ENCODE results near the gene TENM3. TPM values are rescaled to one million over a fixed set of nuclear protein-coding genes. Genes with fewer than 3 reads are reported as not detected.
A peak's percentile ranks its signal among the peaks of the same experiment; 100 is the strongest.

The TENM3 gene
- total and polyA plus RNA-seq, 4 donors, result 0.05 to 5.5 (median 1.1) TPM; not detected in 1

- Histone ChIP-seq H3K36me3 (ENCODE audit: control insufficient read depth in 1 of 2, insufficient read depth in 2 of 2, low read length in 1 of 2) (no peaks in the 10 kb centered on the region), H3K4me1 (ENCODE audit: control insufficient read depth in 1 of 2, insufficient read depth in 2 of 2, low read length in 2 of 2) (no peaks in the 10 kb centered on the region), H3K9me3 (ENCODE audit: control insufficient read depth, low read length) (no peaks in the 10 kb centered on the region), H3K27ac (ENCODE audit: low read depth in 1 of 2, low read length in 2 of 2) (no peak overlapping the region), H3K4me3 (ENCODE audit: low read length in 2 of 2) (no peak overlapping the region), H3K27me3 (ENCODE audit: control insufficient read depth in 1 of 2, insufficient read depth in 2 of 2, low read length in 1 of 2) (no peaks in the 10 kb centered on the region)
- intact Hi-C loops (cut with DNase I), result no loop called here
- ATAC-seq (ENCODE audit: low FRiP score) (no peak), DNase-seq (no peak)
- 65 to 68% methylated on average over 6 of the region's 6 CpGs for WGBS, 2 donors
These were observed 552.4 kb downstream of the TENM3 start for GRCh38 chr4:182795446-182796238.

GRCh38 chr4:182799515-182800215 lies 556.5 kb downstream of the TENM3 start:
- H3K27ac ChIP-seq (ENCODE audit: low read depth in 1 of 2, low read length in 2 of 2), result no peak overlapping the region
- H3K9me3 ChIP-seq (ENCODE audit: control insufficient read depth, low read length), result no peaks in the 10 kb centered on the region
- H3K27me3 ChIP-seq (ENCODE audit: control insufficient read depth in 1 of 2, insufficient read depth in 2 of 2, low read length in 1 of 2), result no peaks in the 10 kb centered on the region
- H3K4me3 ChIP-seq (ENCODE audit: low read length in 2 of 2), result no peak overlapping the region
- 94% methylated on average over 85 of the region's 85 CpGs for WGBS, 2 donors
- DNase-seq, result no peak
- H3K4me1 ChIP-seq (ENCODE audit: control insufficient read depth in 1 of 2, insufficient read depth in 2 of 2, low read length in 2 of 2), result no peaks in the 10 kb centered on the region
- ATAC-seq (ENCODE audit: low FRiP score), result peak; percentile 46
- H3K36me3 ChIP-seq (ENCODE audit: control insufficient read depth in 1 of 2, insufficient read depth in 2 of 2, low read length in 1 of 2), result no peaks in the 10 kb centered on the region
- intact Hi-C loops (cut with DNase I), result no loop called here

GRCh38 chr4:182800216-182800515 lies 557.0 kb downstream of the TENM3 start:
- no peak for ATAC-seq (ENCODE audit: low FRiP score)
- no peak for DNase-seq
- 91% methylated on average over 29 of the region's 29 CpGs for WGBS, 2 donors
- intact Hi-C loops (cut with DNase I), result no loop called here
- Histone ChIP-seq H3K9me3 (ENCODE audit: control insufficient read depth, low read length) (no peaks in the 10 kb centered on the region), H3K4me3 (ENCODE audit: low read length in 2 of 2) (no peak overlapping the region), H3K4me1 (ENCODE audit: control insufficient read depth in 1 of 2, insufficient read depth in 2 of 2, low read length in 2 of 2) (no peaks in the 10 kb centered on the region), H3K36me3 (ENCODE audit: control insufficient read depth in 1 of 2, insufficient read depth in 2 of 2, low read length in 1 of 2) (no peaks in the 10 kb centered on the region), H3K27me3 (ENCODE audit: control insufficient read depth in 1 of 2, insufficient read depth in 2 of 2, low read length in 1 of 2) (no peaks in the 10 kb centered on the region), H3K27ac (ENCODE audit: low read depth in 1 of 2, low read length in 2 of 2) (no peak overlapping the region)

- no peak for DNase-seq
- 55 to 68% methylated on average over 15 of the region's 15 CpGs for WGBS, 2 donors
- Histone ChIP-seq H3K4me3 (ENCODE audit: low read length in 2 of 2) (no peak overlapping the region), H3K9me3 (ENCODE audit: control insufficient read depth, low read length) (no peaks in the 10 kb centered on the region), H3K36me3 (ENCODE audit: control insufficient read depth in 1 of 2, insufficient read depth in 2 of 2, low read length in 1 of 2) (no peaks in the 10 kb centered on the region), H3K27ac (ENCODE audit: low read depth in 1 of 2, low read length in 2 of 2) (no peak overlapping the region), H3K27me3 (ENCODE audit: control insufficient read depth in 1 of 2, insufficient read depth in 2 of 2, low read length in 1 of 2) (no peaks in the 10 kb centered on the region), H3K4me1 (ENCODE audit: control insufficient read depth in 1 of 2, insufficient read depth in 2 of 2, low read length in 2 of 2) (no peaks in the 10 kb centered on the region)
- ATAC-seq (ENCODE audit: low FRiP score), result no peak
- intact Hi-C loops (cut with DNase I), result no loop called here
These were observed 558.4 kb downstream of the TENM3 start for GRCh38 chr4:182801636-182802035.

GRCh38 chr4:182802621-182803020 lies 559.4 kb downstream of the TENM3 start:
- no peaks in the 10 kb centered on the region for H3K36me3 ChIP-seq (ENCODE audit: control insufficient read depth in 1 of 2, insufficient read depth in 2 of 2, low read length in 1 of 2)
- DNase-seq (no peak), ATAC-seq (ENCODE audit: low FRiP score) (no peak)
- no peak overlapping the region for H3K27ac ChIP-seq (ENCODE audit: low read depth in 1 of 2, low read length in 2 of 2)
- H3K4me1 ChIP-seq (ENCODE audit: control insufficient read depth in 1 of 2, insufficient read depth in 2 of 2, low read length in 2 of 2), result no peaks in the 10 kb centered on the region
- H3K27me3 ChIP-seq (ENCODE audit: control insufficient read depth in 1 of 2, insufficient read depth in 2 of 2, low read length in 1 of 2), result no peaks in the 10 kb centered on the region
- H3K9me3 ChIP-seq (ENCODE audit: control insufficient read depth, low read length), result no peaks in the 10 kb centered on the region
- intact Hi-C loops (cut with DNase I), result no loop called here
- no peak overlapping the region for H3K4me3 ChIP-seq (ENCODE audit: low read length in 2 of 2)

GRCh38 chr4:182803235-182803634 lies 560.0 kb downstream of the TENM3 start:
- H3K36me3 ChIP-seq (ENCODE audit: control insufficient read depth in 1 of 2, insufficient read depth in 2 of 2, low read length in 1 of 2), result no peaks in the 10 kb centered on the region
- DNase-seq, result no peak
- intact Hi-C loops (cut with DNase I), result no loop called here

GRCh38 chr4:182804131-182804530 lies 560.9 kb downstream of the TENM3 start:
- H3K4me1 ChIP-seq (ENCODE audit: control insufficient read depth in 1 of 2, insufficient read depth in 2 of 2, low read length in 2 of 2), result no peaks in the 10 kb centered on the region
- no peak overlapping the region for H3K27ac ChIP-seq (ENCODE audit: low read depth in 1 of 2, low read length in 2 of 2)
- DNase-seq (no peak), ATAC-seq (ENCODE audit: low FRiP score) (no peak)
- no peaks in the 10 kb centered on the region for H3K27me3 ChIP-seq (ENCODE audit: control insufficient read depth in 1 of 2, insufficient read depth in 2 of 2, low read length in 1 of 2)
- no peaks in the 10 kb centered on the region for H3K36me3 ChIP-seq (ENCODE audit: control insufficient read depth in 1 of 2, insufficient read depth in 2 of 2, low read length in 1 of 2)
- H3K4me3 ChIP-seq (ENCODE audit: low read length in 2 of 2), result no peak overlapping the region
- WGBS, 2 donors, result 89 to 92% methylated on average over 8 of the region's 8 CpGs
- intact Hi-C loops (cut with DNase I), result no loop called here
- no peaks in the 10 kb centered on the region for H3K9me3 ChIP-seq (ENCODE audit: control insufficient read depth, low read length)

More at GRCh38 chr4:182803235-182803634, 560.0 kb downstream of the TENM3 start:
- ATAC-seq (ENCODE audit: low FRiP score), result no peak
- no peaks in the 10 kb centered on the region for H3K27me3 ChIP-seq (ENCODE audit: control insufficient read depth in 1 of 2, insufficient read depth in 2 of 2, low read length in 1 of 2)
- H3K4me3 ChIP-seq (ENCODE audit: low read length in 2 of 2), result no peak overlapping the region
- H3K9me3 ChIP-seq (ENCODE audit: control insufficient read depth, low read length), result no peaks in the 10 kb centered on the region
- 89% methylated on average over 6 of the region's 6 CpGs for WGBS, 2 donors
- H3K4me1 ChIP-seq (ENCODE audit: control insufficient read depth in 1 of 2, insufficient read depth in 2 of 2, low read length in 2 of 2), result no peaks in the 10 kb centered on the region
- H3K27ac ChIP-seq (ENCODE audit: low read depth in 1 of 2, low read length in 2 of 2), result no peak overlapping the region

- H3K36me3 ChIP-seq (ENCODE audit: control insufficient read depth in 1 of 2, insufficient read depth in 2 of 2, low read length in 1 of 2), result no peaks in the 10 kb centered on the region
- H3K27ac ChIP-seq (ENCODE audit: low read depth in 1 of 2, low read length in 2 of 2), result no peak overlapping the region
- 91 to 95% methylated on average over 9 of the region's 9 CpGs for WGBS, 2 donors
- H3K4me1 ChIP-seq (ENCODE audit: control insufficient read depth in 1 of 2, insufficient read depth in 2 of 2, low read length in 2 of 2), result no peaks in the 10 kb centered on the region
- H3K27me3 ChIP-seq (ENCODE audit: control insufficient read depth in 1 of 2, insufficient read depth in 2 of 2, low read length in 1 of 2), result no peaks in the 10 kb centered on the region
- H3K4me3 ChIP-seq (ENCODE audit: low read length in 2 of 2), result no peak overlapping the region
- no peak for DNase-seq
- ATAC-seq (ENCODE audit: low FRiP score), result no peak
- intact Hi-C loops (cut with DNase I), result loop anchor here (5.0 kb wide), 2 partner anchors 323 to 328 kb away; no protein-coding TSS in a partner anchor
- H3K9me3 ChIP-seq (ENCODE audit: control insufficient read depth, low read length), result no peaks in the 10 kb centered on the region
These were observed 562.1 kb downstream of the TENM3 start for GRCh38 chr4:182805321-182805720.

- no peaks in the 10 kb centered on the region for H3K27me3 ChIP-seq (ENCODE audit: control insufficient read depth in 1 of 2, insufficient read depth in 2 of 2, low read length in 1 of 2)
- ATAC-seq (ENCODE audit: low FRiP score) (no peak), DNase-seq (no peak)
- no peak overlapping the region for H3K4me3 ChIP-seq (ENCODE audit: low read length in 2 of 2)
- H3K27ac ChIP-seq (ENCODE audit: low read depth in 1 of 2, low read length in 2 of 2), result no peak overlapping the region
- no peaks in the 10 kb centered on the region for H3K36me3 ChIP-seq (ENCODE audit: control insufficient read depth in 1 of 2, insufficient read depth in 2 of 2, low read length in 1 of 2)
- intact Hi-C loops (cut with DNase I), result loop anchor here (5.0 kb wide), 2 partner anchors 323 to 328 kb away; no protein-coding TSS in a partner anchor
- no peaks in the 10 kb centered on the region for H3K9me3 ChIP-seq (ENCODE audit: control insufficient read depth, low read length)
- WGBS, 2 donors, result 56 to 69% methylated on average over 11 to 13 of the region's 13 CpGs
- no peaks in the 10 kb centered on the region for H3K4me1 ChIP-seq (ENCODE audit: control insufficient read depth in 1 of 2, insufficient read depth in 2 of 2, low read length in 2 of 2)
These were observed 562.5 kb downstream of the TENM3 start for GRCh38 chr4:182805750-182806149.

All from aorta (tissue), 5 donors.